Liver (tissue), 9 donors: ENCODE results near the gene CCDC178. TPM values are rescaled to one million over a fixed set of nuclear protein-coding genes. Genes with fewer than 3 reads are reported as not detected.

Source experiments
- DNase-seq: peaks from one replicate; pipeline ENCODE4 v3.0.0-alpha.2; 2017; ENCODE audit warnings: low spot score
- H3K27ac ChIP-seq, 2 donors: one replicate each; pipeline ENCODE4 v1.7.0; 2013; ENCODE audit warnings: inconsistent platforms in 2 of 2, low read length in 2 of 2, control low read depth in 1 of 2, low read depth in 1 of 2, mild to moderate bottlenecking in 1 of 2
- H3K27me3 ChIP-seq, 4 donors: one replicate each; pipeline versions ENCODE4 v1.6.1 to v1.7.0; 2013; ENCODE audit warnings: low read length in 3 of 4, inconsistent platforms in 1 of 4, mild to moderate bottlenecking in 1 of 4, moderate library complexity in 1 of 4; ENCODE audit not compliant: control insufficient read depth in 4 of 4, insufficient read depth in 4 of 4
- H3K36me3 ChIP-seq, 4 donors: one replicate each; pipeline versions ENCODE4 v1.6.1 to v1.7.0; 2013; ENCODE audit warnings: low read length in 3 of 4, mild to moderate bottlenecking in 3 of 4, low read depth in 1 of 4, moderate library complexity in 1 of 4; ENCODE audit not compliant: control insufficient read depth in 4 of 4, insufficient read depth in 3 of 4
- H3K4me1 ChIP-seq, 4 donors: one replicate each; pipeline versions ENCODE4 v1.6.1 to v1.7.0; 2013; ENCODE audit warnings: low read length in 3 of 4, mild to moderate bottlenecking in 3 of 4, moderate library complexity in 1 of 4; ENCODE audit not compliant: control insufficient read depth in 4 of 4, insufficient read depth in 4 of 4
- H3K4me3 ChIP-seq, 3 donors: one replicate each; pipeline versions ENCODE4 v1.6.1 to v1.7.0; 2013; ENCODE audit warnings: low read length in 3 of 3, control low read depth in 1 of 3, low read depth in 1 of 3, mild to moderate bottlenecking in 1 of 3
- H3K9ac ChIP-seq, 2 donors: one replicate each; pipeline ENCODE4 v1.7.0; 2013; ENCODE audit warnings: low read length in 2 of 2, mild to moderate bottlenecking in 2 of 2, moderate library complexity in 2 of 2, control low read depth in 1 of 2, low read depth in 1 of 2
- H3K9me3 ChIP-seq, 4 donors: one replicate each; pipeline versions ENCODE4 v1.6.1 to v1.7.0; 2013; ENCODE audit warnings: low read length in 3 of 4; ENCODE audit not compliant: control insufficient read depth in 4 of 4
- EGR1 ChIP-seq, 2 donors: IDR thresholded peaks; 2 replicates each; pipeline ENCODE4 v1.6.1; 2016 to 2018; ENCODE audit warnings: antibody characterized with exemption in 2 of 2, low read depth in 2 of 2
- FOXA1 ChIP-seq: IDR thresholded peaks from 2 replicates; pipeline ENCODE4 v1.6.1; 2016; ENCODE audit warnings: antibody characterized with exemption
- FOXA2 ChIP-seq: IDR thresholded peaks from 2 replicates; pipeline ENCODE4 v1.6.1; 2016; ENCODE audit warnings: antibody characterized with exemption
- GABPA ChIP-seq, 2 donors: IDR thresholded peaks in 1 of 2; conservative IDR thresholded peaks in 1 of 2; 2 replicates each; pipeline ENCODE4 v1.6.1; 2016; ENCODE audit warnings: antibody characterized with exemption in 2 of 2, mild to moderate bottlenecking in 1 of 2, moderate library complexity in 1 of 2
- HNF4A ChIP-seq, 2 donors: conservative IDR thresholded peaks; 2 replicates each; pipeline ENCODE4 v1.6.1; 2016; ENCODE audit warnings: antibody characterized with exemption in 2 of 2, mild to moderate bottlenecking in 2 of 2
- HNF4G ChIP-seq: IDR thresholded peaks from 2 replicates; pipeline ENCODE4 v1.6.1; 2016; ENCODE audit warnings: antibody characterized with exemption
- JUND ChIP-seq, 2 donors: IDR thresholded peaks; 2 replicates each; pipeline ENCODE4 v1.6.1; 2016; ENCODE audit warnings: antibody characterized with exemption in 2 of 2
- NR2F2 ChIP-seq: IDR thresholded peaks from 2 replicates; pipeline ENCODE4 v1.6.1; 2016; ENCODE audit warnings: antibody characterized with exemption
- RAD21 ChIP-seq, 2 donors: IDR thresholded peaks; 2 replicates each; pipeline ENCODE4 v1.6.1; 2016; ENCODE audit warnings: antibody characterized with exemption in 2 of 2, mild to moderate bottlenecking in 2 of 2
- RXRA ChIP-seq, 2 donors: IDR thresholded peaks; 2 replicates each; pipeline ENCODE4 v1.6.1; 2017 to 2018; ENCODE audit warnings: antibody characterized with exemption in 2 of 2, mild to moderate bottlenecking in 1 of 2
- SP1 ChIP-seq: IDR thresholded peaks from 2 replicates; pipeline ENCODE4 v1.6.1; 2018; ENCODE audit warnings: antibody characterized with exemption, mild to moderate bottlenecking
- TAF1 ChIP-seq: conservative IDR thresholded peaks from 2 replicates; pipeline ENCODE4 v1.6.1; 2016; ENCODE audit warnings: antibody characterized with exemption, mild to moderate bottlenecking
- YY1 ChIP-seq: IDR thresholded peaks from 2 replicates; pipeline ENCODE4 v1.6.1; 2016; ENCODE audit warnings: antibody characterized with exemption, mild to moderate bottlenecking
- WGBS: extraction: QIAGEN DNeasy Blood & Tissue Kit; methylation state at CpG from one replicate; pipeline ENCODE4 v1.1.7; 2013; 5-methylcytosine and 5-hydroxymethylcytosine counted together
- polyA plus RNA-seq, 2 donors: library from polyadenylated mRNA; stranded (reverse) in 1 of 2; unstranded in 1 of 2; fragments of 200-250 nt in 1 of 2; fragments of >200 nt in 1 of 2; fragmentation: Nextera tagmentation in 1 of 2; extraction: Ambion mirVana in 1 of 2; gene quantifications; one replicate each; pipeline versions ENCODE4 v1.2.1 to v1.2.3, GENCODE V29; 2013 to 2015
- total RNA-seq, 2 donors: library from RNA; depleted of rRNA; stranded (reverse); fragments of >200 nt; gene quantifications; one replicate each; pipeline ENCODE4 v1.2.3, GENCODE V29; 2014
- TF ChIP-seq, protein P1 (sequence below): IDR thresholded peaks from 2 replicates; pipeline ENCODE4 v1.6.1; 2016; ENCODE audit warnings: antibody characterized with exemption
- TF ChIP-seq, protein P2 (sequence below): IDR thresholded peaks from 2 replicates; pipeline ENCODE4 v1.6.1; 2016; ENCODE audit warnings: antibody characterized with exemption, mild to moderate bottlenecking
- TF ChIP-seq, protein P3 (sequence below): IDR thresholded peaks from 2 replicates; pipeline ENCODE4 v1.6.1; 2016; ENCODE audit warnings: antibody characterized with exemption
- TF ChIP-seq, protein P4 (sequence below): fragments of 150-350 bp; IDR thresholded peaks from 2 replicates; pipeline ENCODE4 v1.5.1; 2017; ENCODE audit warnings: improper control_type of control experiment, low read depth, low read length; ENCODE audit not compliant: missing input control
- donor health status: healthy.
- donor health status: healthy.
- donor health status: healthy.
- donor health status: healthy.
- donor health status: healthy.

The CCDC178 gene
- total and polyA plus RNA-seq, 4 donors: not detected

DNA sequence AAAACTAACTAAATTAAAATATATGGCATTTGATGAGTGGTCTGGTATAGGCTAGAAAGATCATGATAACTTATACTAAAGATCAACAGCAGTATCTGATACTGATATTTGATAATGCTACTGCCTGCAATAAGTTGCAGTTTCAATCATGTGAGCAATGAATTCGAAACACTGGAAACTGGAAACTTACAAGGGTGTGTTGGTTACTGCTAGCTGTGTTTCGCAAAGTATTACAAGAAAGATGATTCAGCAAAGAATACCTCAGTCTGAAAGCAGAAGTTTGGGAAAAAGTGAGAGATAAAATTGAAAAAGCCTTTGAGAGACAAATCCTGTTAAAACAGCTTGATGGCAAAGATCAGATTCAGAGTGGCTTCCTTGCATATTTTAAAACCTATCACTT, 294.5 kb downstream of the CCDC178 start:
- Histone ChIP-seq H3K9ac (no peak overlapping the region), H3K27ac (no peak overlapping the region), H3K27me3 (no peaks in the 10 kb centered on the region), H3K9me3 (no peaks in the 10 kb centered on the region), H3K36me3 (no peaks in the 10 kb centered on the region), H3K4me3 (no peak overlapping the region), H3K4me1 (no peaks in the 10 kb centered on the region)
- no peak for DNase-seq
- WGBS: 72% methylated on average over 2 of the region's 2 CpGs
- TF ChIP-seq, protein P1, sequence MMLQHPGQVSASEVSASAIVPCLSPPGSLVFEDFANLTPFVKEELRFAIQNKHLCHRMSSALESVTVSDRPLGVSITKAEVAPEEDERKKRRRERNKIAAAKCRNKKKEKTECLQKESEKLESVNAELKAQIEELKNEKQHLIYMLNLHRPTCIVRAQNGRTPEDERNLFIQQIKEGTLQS: no peak
- TF ChIP-seq RXRA (IDR thresholded peaks at IDR 0.05) (no peak), SP1 (no peak), FOXA2 (no peak), TAF1 (no peak), EGR1 (IDR thresholded peaks at IDR 0.05; ENCODE audit: low read depth in 2 of 2) (no peak), GABPA (IDR thresholded peaks at IDR 0.05 in 1 of 2, conservative IDR thresholded peaks at IDR 0.05 in 1 of 2) (no peak), HNF4A (conservative IDR thresholded peaks at IDR 0.05) (no peak), HNF4G (no peak), JUND (IDR thresholded peaks at IDR 0.05) (no peak), YY1 (no peak), NR2F2 (no peak), FOXA1 (no peak), RAD21 (IDR thresholded peaks at IDR 0.05) (no peak)
- TF ChIP-seq, protein P2, sequence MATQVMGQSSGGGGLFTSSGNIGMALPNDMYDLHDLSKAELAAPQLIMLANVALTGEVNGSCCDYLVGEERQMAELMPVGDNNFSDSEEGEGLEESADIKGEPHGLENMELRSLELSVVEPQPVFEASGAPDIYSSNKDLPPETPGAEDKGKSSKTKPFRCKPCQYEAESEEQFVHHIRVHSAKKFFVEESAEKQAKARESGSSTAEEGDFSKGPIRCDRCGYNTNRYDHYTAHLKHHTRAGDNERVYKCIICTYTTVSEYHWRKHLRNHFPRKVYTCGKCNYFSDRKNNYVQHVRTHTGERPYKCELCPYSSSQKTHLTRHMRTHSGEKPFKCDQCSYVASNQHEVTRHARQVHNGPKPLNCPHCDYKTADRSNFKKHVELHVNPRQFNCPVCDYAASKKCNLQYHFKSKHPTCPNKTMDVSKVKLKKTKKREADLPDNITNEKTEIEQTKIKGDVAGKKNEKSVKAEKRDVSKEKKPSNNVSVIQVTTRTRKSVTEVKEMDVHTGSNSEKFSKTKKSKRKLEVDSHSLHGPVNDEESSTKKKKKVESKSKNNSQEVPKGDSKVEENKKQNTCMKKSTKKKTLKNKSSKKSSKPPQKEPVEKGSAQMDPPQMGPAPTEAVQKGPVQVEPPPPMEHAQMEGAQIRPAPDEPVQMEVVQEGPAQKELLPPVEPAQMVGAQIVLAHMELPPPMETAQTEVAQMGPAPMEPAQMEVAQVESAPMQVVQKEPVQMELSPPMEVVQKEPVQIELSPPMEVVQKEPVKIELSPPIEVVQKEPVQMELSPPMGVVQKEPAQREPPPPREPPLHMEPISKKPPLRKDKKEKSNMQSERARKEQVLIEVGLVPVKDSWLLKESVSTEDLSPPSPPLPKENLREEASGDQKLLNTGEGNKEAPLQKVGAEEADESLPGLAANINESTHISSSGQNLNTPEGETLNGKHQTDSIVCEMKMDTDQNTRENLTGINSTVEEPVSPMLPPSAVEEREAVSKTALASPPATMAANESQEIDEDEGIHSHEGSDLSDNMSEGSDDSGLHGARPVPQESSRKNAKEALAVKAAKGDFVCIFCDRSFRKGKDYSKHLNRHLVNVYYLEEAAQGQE: no peak
- TF ChIP-seq, protein P3, sequence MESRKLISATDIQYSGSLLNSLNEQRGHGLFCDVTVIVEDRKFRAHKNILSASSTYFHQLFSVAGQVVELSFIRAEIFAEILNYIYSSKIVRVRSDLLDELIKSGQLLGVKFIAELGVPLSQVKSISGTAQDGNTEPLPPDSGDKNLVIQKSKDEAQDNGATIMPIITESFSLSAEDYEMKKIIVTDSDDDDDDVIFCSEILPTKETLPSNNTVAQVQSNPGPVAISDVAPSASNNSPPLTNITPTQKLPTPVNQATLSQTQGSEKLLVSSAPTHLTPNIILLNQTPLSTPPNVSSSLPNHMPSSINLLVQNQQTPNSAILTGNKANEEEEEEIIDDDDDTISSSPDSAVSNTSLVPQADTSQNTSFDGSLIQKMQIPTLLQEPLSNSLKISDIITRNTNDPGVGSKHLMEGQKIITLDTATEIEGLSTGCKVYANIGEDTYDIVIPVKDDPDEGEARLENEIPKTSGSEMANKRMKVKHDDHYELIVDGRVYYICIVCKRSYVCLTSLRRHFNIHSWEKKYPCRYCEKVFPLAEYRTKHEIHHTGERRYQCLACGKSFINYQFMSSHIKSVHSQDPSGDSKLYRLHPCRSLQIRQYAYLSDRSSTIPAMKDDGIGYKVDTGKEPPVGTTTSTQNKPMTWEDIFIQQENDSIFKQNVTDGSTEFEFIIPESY: no peak
- TF ChIP-seq, protein P4, sequence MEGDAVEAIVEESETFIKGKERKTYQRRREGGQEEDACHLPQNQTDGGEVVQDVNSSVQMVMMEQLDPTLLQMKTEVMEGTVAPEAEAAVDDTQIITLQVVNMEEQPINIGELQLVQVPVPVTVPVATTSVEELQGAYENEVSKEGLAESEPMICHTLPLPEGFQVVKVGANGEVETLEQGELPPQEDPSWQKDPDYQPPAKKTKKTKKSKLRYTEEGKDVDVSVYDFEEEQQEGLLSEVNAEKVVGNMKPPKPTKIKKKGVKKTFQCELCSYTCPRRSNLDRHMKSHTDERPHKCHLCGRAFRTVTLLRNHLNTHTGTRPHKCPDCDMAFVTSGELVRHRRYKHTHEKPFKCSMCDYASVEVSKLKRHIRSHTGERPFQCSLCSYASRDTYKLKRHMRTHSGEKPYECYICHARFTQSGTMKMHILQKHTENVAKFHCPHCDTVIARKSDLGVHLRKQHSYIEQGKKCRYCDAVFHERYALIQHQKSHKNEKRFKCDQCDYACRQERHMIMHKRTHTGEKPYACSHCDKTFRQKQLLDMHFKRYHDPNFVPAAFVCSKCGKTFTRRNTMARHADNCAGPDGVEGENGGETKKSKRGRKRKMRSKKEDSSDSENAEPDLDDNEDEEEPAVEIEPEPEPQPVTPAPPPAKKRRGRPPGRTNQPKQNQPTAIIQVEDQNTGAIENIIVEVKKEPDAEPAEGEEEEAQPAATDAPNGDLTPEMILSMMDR: no peak
